ENCODE measurements around the gene C2CD2L. TPM values are rescaled to one million over a fixed set of nuclear protein-coding genes. Genes with fewer than 3 reads are reported as not detected.

C2CD2L gene
- total and polyA plus RNA-seq, 2 donors from 2014 or later: 16.0 to 17.7 TPM

DNA sequence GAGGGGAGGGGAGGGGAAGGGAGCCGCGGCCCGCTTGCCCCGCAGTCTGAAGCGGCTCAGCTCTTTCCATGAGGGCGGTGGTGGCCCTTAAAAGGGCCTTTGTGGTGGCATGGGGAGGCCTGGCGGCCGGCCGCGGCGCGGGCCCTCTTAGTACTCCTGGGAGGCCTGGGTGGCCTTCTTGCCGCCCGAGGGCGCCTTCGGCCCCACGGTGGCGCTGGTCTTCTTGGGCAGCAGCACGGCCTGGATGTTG, 12.4 kb upstream of the C2CD2L start:
- peak overlapping the region; percentile 90 to 91 for H3K27ac ChIP-seq (ENCODE audit: low read depth in 2 of 2, low read length in 2 of 2)
- DNase-seq (peak in 3 of 5 donors; percentile 83 to 96 (median 90)), FAIRE-seq (no peak)
- no peaks in the 10 kb centered on the region for H3K27me3 ChIP-seq (ENCODE audit: control insufficient read depth, insufficient read depth, low read length)
- peaks cover 6 to 20% (median 11%) of the 10 kb centered on the region in 3 donors for H3K36me3 ChIP-seq (ENCODE audit: control insufficient read depth in 2 of 3, insufficient read depth in 3 of 3, low read length in 3 of 3)
- H3K4me1 ChIP-seq (ENCODE audit: control insufficient read depth in 2 of 3, insufficient read depth in 2 of 3, low read depth in 1 of 3, low read length in 3 of 3): peaks cover 0 to 10% (median 3%) of the 10 kb centered on the region in 3 donors
- intact Hi-C loops (cut with DNase I): no loop called here
- peak overlapping the region; percentile 42 to 85 (median 78) for H3K4me3 ChIP-seq (ENCODE audit: low read length in 3 of 3)
- peak overlapping the region; percentile 1 to 85 (median 78) for H3K9ac ChIP-seq (ENCODE audit: low read length in 3 of 3)
- TF ChIP-seq, protein P1, sequence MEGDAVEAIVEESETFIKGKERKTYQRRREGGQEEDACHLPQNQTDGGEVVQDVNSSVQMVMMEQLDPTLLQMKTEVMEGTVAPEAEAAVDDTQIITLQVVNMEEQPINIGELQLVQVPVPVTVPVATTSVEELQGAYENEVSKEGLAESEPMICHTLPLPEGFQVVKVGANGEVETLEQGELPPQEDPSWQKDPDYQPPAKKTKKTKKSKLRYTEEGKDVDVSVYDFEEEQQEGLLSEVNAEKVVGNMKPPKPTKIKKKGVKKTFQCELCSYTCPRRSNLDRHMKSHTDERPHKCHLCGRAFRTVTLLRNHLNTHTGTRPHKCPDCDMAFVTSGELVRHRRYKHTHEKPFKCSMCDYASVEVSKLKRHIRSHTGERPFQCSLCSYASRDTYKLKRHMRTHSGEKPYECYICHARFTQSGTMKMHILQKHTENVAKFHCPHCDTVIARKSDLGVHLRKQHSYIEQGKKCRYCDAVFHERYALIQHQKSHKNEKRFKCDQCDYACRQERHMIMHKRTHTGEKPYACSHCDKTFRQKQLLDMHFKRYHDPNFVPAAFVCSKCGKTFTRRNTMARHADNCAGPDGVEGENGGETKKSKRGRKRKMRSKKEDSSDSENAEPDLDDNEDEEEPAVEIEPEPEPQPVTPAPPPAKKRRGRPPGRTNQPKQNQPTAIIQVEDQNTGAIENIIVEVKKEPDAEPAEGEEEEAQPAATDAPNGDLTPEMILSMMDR (IDR thresholded peaks at IDR 0.05; ENCODE audit: borderline replicate concordance, extremely low read depth, insufficient read depth): peak; percentile 63
- H3K9me3 ChIP-seq (ENCODE audit: control insufficient read depth in 2 of 3, insufficient read depth in 1 of 3, low read length in 3 of 3): no peaks in the 10 kb centered on the region

DNA sequence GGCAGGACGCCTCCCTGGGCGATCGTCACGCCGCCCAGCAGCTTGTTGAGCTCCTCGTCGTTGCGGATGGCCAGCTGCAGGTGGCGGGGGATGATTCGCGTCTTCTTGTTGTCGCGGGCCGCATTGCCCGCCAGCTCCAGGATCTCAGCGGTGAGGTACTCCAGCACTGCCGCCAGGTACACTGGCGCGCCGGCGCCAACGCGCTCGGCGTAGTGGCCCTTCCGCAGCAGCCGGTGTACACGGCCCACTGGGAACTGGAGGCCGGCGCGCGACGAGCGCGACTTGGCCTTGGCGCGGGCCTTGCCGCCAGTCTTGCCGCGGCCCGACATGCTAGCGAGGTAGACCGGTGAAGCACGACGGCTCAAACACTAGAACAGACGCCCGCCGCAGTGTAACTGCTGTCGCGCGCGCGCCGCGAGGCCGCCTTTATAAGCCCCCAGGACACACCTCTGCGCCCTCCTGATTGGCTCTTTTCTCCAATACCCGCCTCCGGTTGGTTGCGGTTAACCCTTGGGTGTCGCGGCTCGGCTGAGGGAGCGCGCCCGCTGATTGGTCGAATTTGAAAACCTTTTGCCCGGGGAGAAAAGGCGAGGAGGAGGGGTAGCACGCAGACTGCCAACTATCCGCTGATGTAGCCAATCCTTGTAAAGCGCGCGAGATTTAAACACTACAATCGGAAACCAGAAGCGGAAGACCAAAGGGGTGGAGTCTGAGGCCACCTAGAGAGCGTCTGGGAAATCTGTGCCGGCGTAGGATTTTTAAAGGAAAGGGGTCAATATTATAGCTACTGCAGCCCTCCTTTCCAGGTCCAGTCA, 11.9 kb upstream of the C2CD2L start:
- Histone ChIP-seq H3K4me1 (ENCODE audit: control insufficient read depth in 2 of 3, insufficient read depth in 2 of 3, low read depth in 1 of 3, low read length in 3 of 3) (peaks cover 2 to 12% (median 3%) of the 10 kb centered on the region in 3 donors), H3K27me3 (ENCODE audit: control insufficient read depth, insufficient read depth, low read length) (no peaks in the 10 kb centered on the region), H3K9me3 (ENCODE audit: control insufficient read depth in 2 of 3, insufficient read depth in 1 of 3, low read length in 3 of 3) (no peaks in the 10 kb centered on the region), H3K36me3 (ENCODE audit: control insufficient read depth in 2 of 3, insufficient read depth in 3 of 3, low read length in 3 of 3) (peaks cover 6 to 20% (median 11%) of the 10 kb centered on the region in 3 donors), H3K27ac (ENCODE audit: low read depth in 2 of 2, low read length in 2 of 2) (peak overlapping the region; percentile 90 to 91), H3K4me3 (ENCODE audit: low read length in 3 of 3) (peak overlapping the region; percentile 42 to 85 (median 78)), H3K9ac (ENCODE audit: low read length in 3 of 3) (peak overlapping the region; percentile 1 to 85 (median 78))
- FAIRE-seq (peak; percentile 99), DNase-seq (peak; percentile 100)
- TF ChIP-seq, protein P1 (IDR thresholded peaks at IDR 0.05; ENCODE audit: borderline replicate concordance, extremely low read depth, insufficient read depth): no peak
- intact Hi-C loops (cut with DNase I): no loop called here

DNA sequence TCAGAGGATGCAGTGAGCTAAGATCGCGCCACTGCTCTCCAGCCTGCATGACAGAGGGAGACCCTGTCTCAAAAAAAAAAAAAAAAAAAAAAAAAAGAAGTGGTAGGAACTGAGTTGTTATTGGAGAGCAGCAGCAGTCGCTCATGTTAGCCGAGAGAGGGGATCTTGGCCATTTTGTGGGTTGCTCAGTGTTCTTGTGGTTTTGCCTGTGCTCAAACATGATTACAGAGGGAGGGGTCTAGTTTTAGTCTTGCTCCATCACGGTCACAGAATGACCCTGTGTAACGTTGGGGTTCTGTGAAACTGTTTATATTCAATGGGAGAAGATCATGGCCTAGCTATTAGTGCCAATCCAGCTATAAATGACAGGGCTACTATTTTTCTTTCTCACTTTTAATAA, 7.4 kb upstream of the C2CD2L start:
- H3K27ac ChIP-seq (ENCODE audit: low read depth in 2 of 2, low read length in 2 of 2): no peak overlapping the region
- H3K36me3 ChIP-seq (ENCODE audit: control insufficient read depth in 2 of 3, insufficient read depth in 3 of 3, low read length in 3 of 3): peaks cover 4 to 11% (median 9%) of the 10 kb centered on the region in 3 donors
- TF ChIP-seq, protein P1 (IDR thresholded peaks at IDR 0.05; ENCODE audit: borderline replicate concordance, extremely low read depth, insufficient read depth): no peak
- DNase-seq: no peak
- no peaks in the 10 kb centered on the region for H3K27me3 ChIP-seq (ENCODE audit: control insufficient read depth, insufficient read depth, low read length)
- no peak overlapping the region for H3K9ac ChIP-seq (ENCODE audit: low read length in 3 of 3)
- FAIRE-seq: no peak
- H3K4me1 ChIP-seq (ENCODE audit: control insufficient read depth in 2 of 3, insufficient read depth in 2 of 3, low read depth in 1 of 3, low read length in 3 of 3): peaks cover 0 to 12% (median 11%) of the 10 kb centered on the region in 3 donors
- intact Hi-C loops (cut with DNase I): no loop called here
- H3K9me3 ChIP-seq (ENCODE audit: control insufficient read depth in 2 of 3, insufficient read depth in 1 of 3, low read length in 3 of 3): no peaks in the 10 kb centered on the region
- no peak overlapping the region for H3K4me3 ChIP-seq (ENCODE audit: low read length in 3 of 3)

All from kidney (tissue), 14 donors.